ENCODE measurements around the gene SLC66A3. TPM values are rescaled to one million over a fixed set of nuclear protein-coding genes. Genes with fewer than 3 reads are reported as not detected.

SLC66A3 gene
- total and polyA plus RNA-seq, 3 donors from 2014 or later = 23.3 to 46.0 (median 38.9) TPM

- WGBS, 2 donors = 3 to 17% methylated on average over 13 of the region's 25 CpGs
- no peak overlapping the region for H3K27ac ChIP-seq
These were observed 21.9 kb upstream of the SLC66A3 start for GRCh38 chr2:11133238-11133935.

DNA sequence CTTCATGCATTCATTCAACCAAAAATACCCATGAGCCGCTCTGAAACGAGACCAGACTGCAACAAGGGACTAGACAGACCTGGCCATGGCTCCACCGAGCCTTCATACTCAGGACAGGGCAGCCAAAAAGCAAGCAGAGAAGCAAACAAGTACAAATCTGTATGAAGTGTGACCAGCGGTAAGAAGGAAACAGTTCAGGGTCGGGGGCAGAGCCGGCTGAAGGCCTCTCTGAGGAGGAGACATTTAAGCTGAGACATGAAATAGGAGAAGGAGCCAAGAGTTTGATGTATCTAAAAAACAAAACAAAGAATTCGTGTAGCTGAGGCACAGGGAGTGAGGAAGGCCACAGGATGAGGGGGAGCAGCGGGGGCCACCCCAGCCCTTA lies 21.3 kb upstream of the SLC66A3 start:
- WGBS, 2 donors = 26 to 31% methylated on average over 8 of the region's 8 CpGs

More at GRCh38 chr2:11133238-11133935, 21.9 kb upstream of the SLC66A3 start:
- intact Hi-C loops (cut with DNase I; ENCODE audit: low total_unique reads) = loop anchor here (10.0 kb wide), 1 partner anchor 311 kb away; no protein-coding TSS in a partner anchor
- Histone ChIP-seq H3K4me1 (peaks cover 14% of the 10 kb centered on the region), H3K36me3 (ENCODE audit: low read depth, missing control alignments) (no peaks in the 10 kb centered on the region), H3K27me3 (no peaks in the 10 kb centered on the region), H3K4me3 (peak overlapping the region; percentile 45 to 46), H3K9me3 (no peaks in the 10 kb centered on the region)
- TF ChIP-seq POLR2A (IDR thresholded peaks at IDR 0.05) (no peak), CTCF (IDR thresholded peaks at IDR 0.05) (no peak)
- no peak for DNase-seq

DNA sequence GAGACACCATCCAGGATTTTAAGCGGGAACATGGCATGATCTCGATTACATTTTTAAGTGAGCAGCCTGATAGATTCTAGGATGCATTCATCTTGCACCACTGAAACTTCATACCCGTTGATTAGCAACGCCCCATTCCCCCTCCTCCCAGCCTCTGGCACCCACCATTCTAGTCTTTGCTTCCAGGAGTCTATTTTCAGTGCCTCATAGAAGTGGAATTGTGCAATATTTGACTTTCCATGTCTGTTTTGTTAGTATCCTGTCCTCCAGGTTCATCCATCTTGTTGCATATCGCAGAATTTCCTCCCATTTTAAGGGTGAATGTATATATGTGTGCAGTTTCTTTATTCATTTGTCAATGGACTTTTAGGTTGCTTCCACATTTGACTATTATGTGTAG lies 20.9 kb upstream of the SLC66A3 start:
- intact Hi-C loops (cut with DNase I; ENCODE audit: low total_unique reads) = loop anchor here (10.0 kb wide), 1 partner anchor 310 kb away; no protein-coding TSS in a partner anchor
- H3K4me1 ChIP-seq = peaks cover 14% of the 10 kb centered on the region
- WGBS, 2 donors = 67 to 79% methylated on average over 5 of the region's 5 CpGs
- no peak for TF ChIP-seq CTCF (IDR thresholded peaks at IDR 0.05)
- no peak for TF ChIP-seq POLR2A (IDR thresholded peaks at IDR 0.05)
- H3K9me3 ChIP-seq = no peaks in the 10 kb centered on the region
- H3K27ac ChIP-seq = no peak overlapping the region
- no peaks in the 10 kb centered on the region for H3K36me3 ChIP-seq (ENCODE audit: low read depth, missing control alignments)
- no peaks in the 10 kb centered on the region for H3K27me3 ChIP-seq
- H3K4me3 ChIP-seq = no peak overlapping the region
- no peak for DNase-seq

More for the DNA sequence above, 21.3 kb upstream of the SLC66A3 start:
- Histone ChIP-seq H3K9me3 (no peaks in the 10 kb centered on the region), H3K36me3 (ENCODE audit: low read depth, missing control alignments) (no peaks in the 10 kb centered on the region), H3K27ac (no peak overlapping the region), H3K27me3 (no peaks in the 10 kb centered on the region), H3K4me1 (peaks cover 14% of the 10 kb centered on the region), H3K4me3 (no peak overlapping the region)
- no peak for TF ChIP-seq POLR2A (IDR thresholded peaks at IDR 0.05)
- TF ChIP-seq CTCF (IDR thresholded peaks at IDR 0.05) = no peak
- intact Hi-C loops (cut with DNase I; ENCODE audit: low total_unique reads) = loop anchor here (10.0 kb wide), 1 partner anchor 311 kb away; no protein-coding TSS in a partner anchor
- no peak for DNase-seq

- Histone ChIP-seq H3K36me3 (ENCODE audit: low read depth, missing control alignments) (no peaks in the 10 kb centered on the region), H3K4me1 (no peaks in the 10 kb centered on the region), H3K27ac (no peak overlapping the region), H3K27me3 (no peaks in the 10 kb centered on the region), H3K4me3 (no peak overlapping the region), H3K9me3 (no peaks in the 10 kb centered on the region)
- DNase-seq = no peak
- TF ChIP-seq CTCF (IDR thresholded peaks at IDR 0.05) (no peak), POLR2A (IDR thresholded peaks at IDR 0.05) (no peak)
- 58 to 62% methylated on average over 4 of the region's 4 CpGs for WGBS, 2 donors
- intact Hi-C loops (cut with DNase I; ENCODE audit: low total_unique reads) = no loop called here
These were observed 14.8 kb upstream of the SLC66A3 start for GRCh38 chr2:11140492-11140891.

DNA sequence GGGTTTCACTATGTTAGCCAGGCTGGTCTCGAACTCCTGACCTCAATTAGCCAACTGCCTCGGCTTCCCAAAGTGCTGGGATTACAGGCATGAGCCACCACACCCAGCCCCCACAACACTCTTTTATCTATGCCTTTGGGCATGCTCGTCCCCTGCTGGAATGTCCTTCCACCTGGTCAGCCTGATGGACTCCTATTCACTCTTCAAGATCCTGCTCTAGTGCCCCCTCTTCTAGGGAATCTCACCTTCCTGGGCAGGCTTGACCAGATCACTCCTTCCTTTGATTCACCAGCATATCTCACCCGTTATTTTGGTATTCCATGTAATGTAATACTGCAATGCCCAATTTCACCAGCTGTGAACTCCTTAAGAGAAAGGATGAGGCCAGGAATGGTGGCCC lies 13.9 kb upstream of the SLC66A3 start:
- Histone ChIP-seq H3K27me3 (no peaks in the 10 kb centered on the region), H3K4me3 (no peak overlapping the region), H3K9me3 (no peaks in the 10 kb centered on the region), H3K36me3 (ENCODE audit: low read depth, missing control alignments) (no peaks in the 10 kb centered on the region), H3K4me1 (no peaks in the 10 kb centered on the region), H3K27ac (no peak overlapping the region)
- TF ChIP-seq POLR2A (IDR thresholded peaks at IDR 0.05) = no peak
- no peak for TF ChIP-seq CTCF (IDR thresholded peaks at IDR 0.05)
- DNase-seq = no peak
- 91 to 95% methylated on average over 4 of the region's 4 CpGs for WGBS, 2 donors
- intact Hi-C loops (cut with DNase I; ENCODE audit: low total_unique reads) = no loop called here

All from testis (tissue), 3 donors.